GM10847 (cell line): ENCODE data around the gene ATG7.

ENCODE experiments used
- POLR2A ChIP-seq: IDR thresholded peaks from 2 replicates; pipeline ENCODE4 v1.6.1; 2011; ENCODE audit not compliant: insufficient read length; ENCODE audit errors: extremely low read depth

Gene ATG7

GRCh38 chr3:11535243-11535960 is 263.2 kb downstream of the ATG7 start:
- TF ChIP-seq POLR2A = no peak

GRCh38 chr3:11536132-11536935 is 264.1 kb downstream of the ATG7 start:
- TF ChIP-seq POLR2A = no peak

DNA sequence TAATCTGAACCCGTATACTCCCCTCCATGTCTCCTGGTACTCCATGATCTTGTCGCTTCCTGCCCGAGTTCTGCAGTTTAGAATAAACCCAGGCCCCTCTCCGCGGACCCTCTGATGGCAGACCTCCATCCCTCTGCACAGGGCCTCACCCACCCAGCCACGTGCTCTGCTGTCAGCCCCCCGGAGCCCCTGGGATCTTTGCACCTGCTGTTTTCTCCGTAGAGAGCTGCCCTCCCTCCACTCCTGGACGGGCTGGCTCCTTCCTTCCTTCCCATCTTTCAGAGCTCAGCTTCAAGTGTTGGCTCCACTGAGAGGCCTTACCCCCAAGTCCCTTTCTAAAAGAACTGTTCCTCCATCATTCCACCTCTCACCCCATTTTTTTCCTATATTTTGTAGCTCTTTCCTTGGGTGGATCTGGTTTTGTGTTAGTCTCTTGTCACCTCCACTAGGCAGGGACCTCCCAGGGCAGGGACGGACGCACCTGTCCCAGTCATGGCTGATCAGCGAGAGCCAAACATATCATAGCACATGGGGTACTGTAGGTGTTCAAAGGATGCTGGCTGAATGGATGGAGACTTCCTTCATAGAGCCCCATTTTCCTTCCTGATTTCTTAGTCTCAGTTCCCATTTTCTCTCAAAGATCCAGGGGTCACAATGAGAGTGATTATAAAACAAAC is 264.9 kb downstream of the ATG7 start:
- TF ChIP-seq POLR2A = no peak

- no peak for TF ChIP-seq POLR2A
Measured at GRCh38 chr3:11538581-11538980, 266.4 kb downstream of the ATG7 start.

GRCh38 chr3:11539218-11539617 is 267.0 kb downstream of the ATG7 start:
- no peak for TF ChIP-seq POLR2A

DNA sequence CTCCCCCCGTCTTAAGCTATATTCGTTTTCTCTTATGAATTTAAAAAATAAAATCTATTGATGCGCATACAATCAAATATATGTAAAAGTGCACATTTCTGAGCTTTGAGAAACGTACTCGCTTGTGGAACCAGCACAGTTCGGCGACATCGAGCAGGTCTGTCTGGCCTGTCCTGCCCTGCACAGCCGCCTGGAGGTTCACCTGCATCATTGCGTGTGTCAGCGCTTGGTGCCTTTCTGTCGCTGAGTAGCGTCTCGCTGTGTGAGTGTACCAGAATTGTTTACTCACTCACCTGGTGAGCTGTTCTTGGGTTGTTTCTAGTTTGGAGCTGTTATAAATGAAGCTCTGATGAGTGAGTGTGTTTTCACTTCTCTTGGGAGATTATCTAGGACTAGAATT is 267.5 kb downstream of the ATG7 start:
- no peak for TF ChIP-seq POLR2A

GRCh38 chr3:11541321-11542303 is 269.4 kb downstream of the ATG7 start:
- TF ChIP-seq POLR2A = no peak

DNA sequence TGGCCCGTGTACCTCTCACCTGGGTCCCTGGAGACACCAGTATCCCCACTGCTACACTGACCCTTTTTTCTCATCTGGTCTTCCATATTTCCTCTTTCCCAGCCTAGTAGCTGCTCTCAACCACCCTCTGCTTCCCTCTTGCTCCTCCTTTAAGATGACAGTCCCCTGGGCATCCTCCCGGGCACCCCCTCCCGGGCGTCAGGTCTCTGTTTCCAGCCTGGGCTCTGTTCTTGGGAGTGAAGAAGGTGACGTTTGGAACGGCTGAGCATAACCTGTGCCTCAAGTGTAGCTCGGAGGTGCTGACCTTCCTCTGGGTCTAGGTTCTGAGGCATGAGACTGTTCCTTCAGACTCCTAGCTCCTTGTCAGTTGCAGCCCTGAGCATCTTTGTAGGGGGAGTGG is 270.4 kb downstream of the ATG7 start:
- no peak for TF ChIP-seq POLR2A

DNA sequence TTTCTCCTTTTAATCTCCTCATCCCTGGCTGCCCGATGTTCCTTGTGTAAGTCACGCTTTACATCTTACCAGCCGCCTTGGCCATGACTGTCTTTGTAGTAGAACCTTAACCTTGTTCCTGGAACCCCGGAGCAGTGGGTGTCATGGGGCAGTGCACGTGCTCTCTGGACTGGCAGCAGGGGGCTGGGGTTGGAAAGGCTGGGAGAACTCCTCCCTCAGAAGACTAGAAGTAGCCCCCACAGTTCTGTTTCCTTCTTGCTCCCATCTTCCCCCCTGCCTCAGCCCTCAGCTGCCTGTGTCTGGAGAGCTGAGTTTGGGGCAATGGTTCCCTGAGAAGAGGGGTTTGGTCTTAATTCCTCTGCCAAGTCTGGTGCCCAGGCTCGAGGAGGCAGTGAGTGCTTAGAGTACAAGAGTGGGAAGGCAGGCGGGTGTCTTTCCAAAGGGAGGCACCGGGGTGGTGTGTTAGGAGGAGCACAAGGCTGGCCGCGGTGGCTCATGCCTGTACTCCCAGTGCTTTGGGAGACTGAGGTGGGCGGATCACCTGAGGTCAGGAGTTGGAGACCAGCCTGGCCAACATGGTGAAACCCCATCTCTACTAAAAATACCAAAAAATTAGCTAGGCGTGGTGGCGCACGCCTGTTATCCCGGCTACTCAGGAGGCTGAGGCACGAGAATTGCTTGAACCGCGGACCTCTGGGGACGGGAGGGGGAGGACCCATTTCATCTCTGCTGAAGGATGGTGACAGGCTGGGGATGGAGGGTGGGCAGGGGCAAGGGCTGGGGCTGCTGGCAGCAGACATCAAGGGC is 271.1 kb downstream of the ATG7 start:
- no peak for TF ChIP-seq POLR2A

DNA sequence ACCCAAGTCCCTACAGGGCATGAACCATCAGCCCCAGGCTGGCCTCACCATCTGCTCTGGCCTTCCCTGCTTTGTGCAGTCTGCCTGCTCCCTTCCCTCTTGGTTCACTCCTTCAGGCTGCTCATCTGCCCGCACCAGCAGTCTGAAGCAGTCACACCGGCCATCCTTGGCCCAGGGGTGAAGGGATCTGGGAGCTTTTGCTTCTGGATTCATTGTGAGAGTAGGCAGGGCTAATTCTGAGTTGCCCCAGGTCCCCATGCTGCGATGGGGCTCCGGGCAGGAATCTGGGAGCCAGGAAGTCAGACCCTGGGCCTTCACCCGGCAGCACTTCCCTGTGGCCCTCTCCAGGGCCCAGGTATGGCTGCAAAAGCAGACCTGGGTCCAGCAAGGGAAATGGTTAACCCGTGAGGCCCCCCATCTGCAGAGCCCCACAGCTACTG is 271.8 kb downstream of the ATG7 start:
- no peak for TF ChIP-seq POLR2A

DNA sequence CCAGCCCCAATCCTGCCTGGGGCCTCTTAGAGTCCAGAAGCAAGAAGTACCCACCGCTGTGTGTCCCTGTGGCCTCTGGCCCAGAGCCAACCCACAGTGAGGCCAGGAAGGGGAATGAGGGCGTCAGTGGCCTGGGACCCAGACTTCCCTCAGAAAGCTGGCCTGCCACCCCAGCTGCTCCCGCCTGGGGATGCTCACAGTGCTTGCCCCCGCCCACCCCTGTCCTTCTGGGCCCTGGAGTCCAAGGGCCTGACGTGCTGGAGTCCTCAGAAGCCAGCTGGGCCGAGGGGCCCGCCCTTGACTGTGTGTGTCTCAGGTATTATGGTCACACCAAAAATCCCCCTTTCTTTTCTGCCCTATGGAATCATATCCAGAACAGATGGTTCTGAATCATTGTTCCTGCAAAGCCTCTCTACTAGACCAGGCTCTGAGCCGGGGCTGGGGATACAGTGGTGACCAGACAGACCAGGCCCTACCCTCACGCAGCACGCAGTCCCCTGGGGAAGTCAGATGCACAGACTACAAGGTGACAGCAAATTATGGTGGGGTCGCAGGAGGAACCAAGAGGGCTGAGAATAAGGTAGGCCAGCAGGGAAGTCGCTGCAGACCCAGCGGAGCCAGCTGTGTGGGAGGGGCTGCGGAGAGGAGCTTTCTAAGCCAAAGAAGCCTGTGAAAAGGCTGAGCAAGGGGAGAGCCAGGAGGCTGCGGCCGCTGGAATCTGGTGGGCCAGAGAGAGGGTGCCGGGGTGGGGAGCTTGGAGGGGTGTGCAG is 272.4 kb downstream of the ATG7 start:
- no peak for TF ChIP-seq POLR2A

DNA sequence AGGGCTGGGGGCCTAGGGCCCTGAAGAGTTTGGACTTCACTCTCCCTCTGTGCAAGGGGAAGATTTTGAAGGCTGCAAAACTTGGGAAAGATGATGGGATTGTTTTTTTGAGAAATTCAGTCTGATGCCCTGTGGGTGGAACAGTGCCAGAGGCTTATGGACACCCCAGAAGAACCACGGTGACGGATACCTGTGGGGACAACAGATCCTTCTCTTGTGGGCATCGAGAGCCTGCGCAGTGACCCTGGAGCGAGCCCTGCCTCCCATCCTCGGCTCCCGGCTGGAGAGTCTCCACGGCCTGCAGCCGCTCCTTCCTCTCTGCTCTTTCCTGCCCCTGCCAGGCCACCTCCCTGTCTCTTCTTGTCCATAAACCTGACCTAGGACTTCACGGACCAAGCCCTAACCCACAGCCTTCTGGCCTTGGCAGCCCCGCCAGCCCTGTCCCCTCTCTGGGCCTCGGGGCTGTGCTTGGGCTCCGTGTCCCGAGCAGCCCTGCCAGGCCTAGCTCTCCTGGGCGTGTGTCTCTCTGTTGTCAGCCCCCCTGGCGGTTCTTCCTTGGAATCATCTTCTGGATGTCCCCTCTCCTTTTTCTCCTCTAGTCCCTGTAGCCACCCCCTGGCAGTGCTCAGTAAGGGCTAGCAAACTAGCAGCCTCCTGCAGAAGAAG is 273.1 kb downstream of the ATG7 start:
- TF ChIP-seq POLR2A = no peak

DNA sequence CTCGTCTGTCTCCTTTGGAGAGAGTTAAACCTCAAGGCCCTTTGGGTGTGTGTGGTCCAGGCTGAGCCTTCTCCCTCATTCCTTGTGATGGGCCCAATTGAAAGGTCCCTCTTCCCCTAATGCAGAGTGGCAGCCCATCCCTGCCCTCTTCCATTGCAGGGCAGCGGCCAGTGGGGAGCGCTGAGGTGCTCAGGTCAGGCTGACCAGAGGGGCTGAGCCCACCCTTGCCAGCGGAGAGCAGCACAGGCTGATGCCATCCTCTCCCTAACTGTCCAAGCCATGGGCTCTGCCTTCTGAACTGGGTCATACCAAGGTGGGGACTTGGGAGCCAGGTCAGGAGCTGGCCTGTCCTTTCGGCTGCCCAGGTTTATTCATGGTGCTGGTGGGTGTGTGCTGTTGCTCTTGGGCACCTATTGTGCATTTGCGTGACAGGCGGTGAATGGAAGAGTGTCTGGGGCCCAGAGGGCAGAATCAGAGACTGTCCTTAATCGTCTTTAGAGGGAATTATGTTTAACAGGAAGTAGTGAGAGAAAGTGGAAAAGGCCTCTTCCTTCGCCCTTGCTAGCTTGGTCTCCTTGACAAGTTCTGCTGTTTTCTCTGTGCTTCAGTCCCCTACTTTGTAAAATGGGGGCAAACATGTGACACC is 274.6 kb downstream of the ATG7 start:
- TF ChIP-seq POLR2A = no peak

DNA sequence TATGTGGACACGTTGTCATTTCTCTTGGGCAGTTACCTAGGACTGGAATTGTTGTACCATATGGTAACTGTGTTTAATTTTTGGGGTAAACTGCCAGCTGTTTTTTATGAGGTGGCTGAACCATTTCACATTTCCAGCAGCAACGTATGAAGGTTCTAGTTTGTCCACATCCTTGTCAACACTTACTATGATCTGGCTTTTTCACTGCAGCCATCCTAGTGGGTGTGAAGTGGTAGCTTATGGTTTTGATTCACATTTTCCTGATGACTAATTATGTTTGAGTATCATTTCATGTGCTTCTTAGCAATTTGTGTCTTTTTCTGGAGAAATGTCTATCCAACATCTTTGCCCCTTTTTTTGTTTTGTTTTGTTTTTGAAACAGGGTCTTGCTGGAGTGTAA is 275.3 kb downstream of the ATG7 start:
- no peak for TF ChIP-seq POLR2A
